ENCODE data around the gene GLB1L2. TPM values are rescaled to one million over a fixed set of nuclear protein-coding genes. Genes with fewer than 3 reads are reported as not detected.

GLB1L2 gene
- total RNA-seq, 4 donors from 2014 or later, result 13.4 to 31.6 (median 25.8) TPM

DNA sequence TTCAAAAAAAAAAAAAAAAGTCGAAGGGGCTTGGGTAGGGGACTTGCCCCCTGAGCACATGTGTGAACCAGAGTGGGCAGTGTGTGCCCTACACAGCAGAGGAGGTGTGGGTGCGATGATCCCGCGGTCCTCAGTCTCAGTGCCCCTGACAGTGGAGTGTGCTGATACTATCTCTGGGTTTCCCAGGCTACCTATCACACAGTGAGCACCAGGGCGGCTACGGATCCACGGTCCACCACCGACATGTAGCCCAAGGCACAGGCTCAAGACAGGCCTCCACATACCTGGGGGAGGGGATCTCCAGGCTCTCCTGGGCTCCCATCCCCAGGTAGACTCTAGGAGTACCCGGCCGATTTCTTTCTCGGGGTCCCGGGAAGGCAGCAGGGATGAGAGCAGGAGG is 71.1 kb downstream of the GLB1L2 start:
- WGBS, 2 donors, result 74 to 87% methylated on average over 10 to 12 of the region's 12 CpGs
- intact Hi-C loops (cut with DNase I), result no loop called here
- Histone ChIP-seq H3K4me3 (replicated peaks in 1 of 3) (no peak overlapping the region), H3K36me3 (no peaks in the 10 kb centered on the region), H3K27me3 (no peaks in the 10 kb centered on the region), H3K9me3 (no peaks in the 10 kb centered on the region), H3K4me1 (no peaks in the 10 kb centered on the region), H3K27ac (no peak overlapping the region)
- no peak for TF ChIP-seq POLR2A (IDR thresholded peaks at IDR 0.05)
- TF ChIP-seq, protein P1, sequence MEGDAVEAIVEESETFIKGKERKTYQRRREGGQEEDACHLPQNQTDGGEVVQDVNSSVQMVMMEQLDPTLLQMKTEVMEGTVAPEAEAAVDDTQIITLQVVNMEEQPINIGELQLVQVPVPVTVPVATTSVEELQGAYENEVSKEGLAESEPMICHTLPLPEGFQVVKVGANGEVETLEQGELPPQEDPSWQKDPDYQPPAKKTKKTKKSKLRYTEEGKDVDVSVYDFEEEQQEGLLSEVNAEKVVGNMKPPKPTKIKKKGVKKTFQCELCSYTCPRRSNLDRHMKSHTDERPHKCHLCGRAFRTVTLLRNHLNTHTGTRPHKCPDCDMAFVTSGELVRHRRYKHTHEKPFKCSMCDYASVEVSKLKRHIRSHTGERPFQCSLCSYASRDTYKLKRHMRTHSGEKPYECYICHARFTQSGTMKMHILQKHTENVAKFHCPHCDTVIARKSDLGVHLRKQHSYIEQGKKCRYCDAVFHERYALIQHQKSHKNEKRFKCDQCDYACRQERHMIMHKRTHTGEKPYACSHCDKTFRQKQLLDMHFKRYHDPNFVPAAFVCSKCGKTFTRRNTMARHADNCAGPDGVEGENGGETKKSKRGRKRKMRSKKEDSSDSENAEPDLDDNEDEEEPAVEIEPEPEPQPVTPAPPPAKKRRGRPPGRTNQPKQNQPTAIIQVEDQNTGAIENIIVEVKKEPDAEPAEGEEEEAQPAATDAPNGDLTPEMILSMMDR (IDR thresholded peaks at IDR 0.05), result no peak
- DNase-seq, result no peak

DNA sequence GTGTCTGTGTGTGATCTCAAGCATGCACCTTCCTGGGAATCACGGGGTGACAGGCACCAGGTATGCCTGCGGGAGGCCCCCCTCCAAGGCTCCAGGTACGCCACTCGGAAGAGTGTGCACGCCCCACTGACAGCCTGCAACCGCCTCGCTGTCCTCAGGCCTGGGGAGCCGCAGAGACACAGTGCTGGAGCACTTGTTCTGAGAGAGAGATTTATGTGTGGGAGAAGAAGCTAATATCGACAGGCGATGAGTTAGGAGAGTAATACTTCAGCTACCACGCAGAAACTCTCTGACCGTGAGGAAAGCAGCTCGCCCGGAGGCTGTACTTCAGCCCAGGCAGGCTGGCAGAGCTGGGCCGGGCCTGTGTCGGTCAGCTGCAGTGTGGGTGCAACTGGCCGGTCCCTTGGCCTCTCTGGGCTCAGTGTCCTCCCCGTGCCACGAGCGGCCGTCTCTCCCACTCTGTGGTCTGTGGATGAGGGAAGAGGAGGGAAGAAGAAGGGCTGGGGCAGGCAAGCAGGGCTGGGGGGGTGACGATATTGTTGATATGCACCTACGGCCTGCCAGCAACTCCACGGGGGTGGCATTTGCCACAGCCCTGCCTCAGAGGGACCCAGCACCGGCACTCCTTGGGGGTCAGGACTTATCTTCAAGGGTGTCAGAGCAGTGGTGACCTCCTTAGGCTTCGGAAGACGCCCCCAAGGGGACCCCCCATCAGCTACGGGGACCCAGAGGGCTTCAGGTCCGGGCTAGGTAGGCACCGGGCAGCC is 73.0 kb downstream of the GLB1L2 start:
- intact Hi-C loops (cut with DNase I), result no loop called here
- WGBS, 2 donors, result 89 to 93% methylated on average over 24 to 25 of the region's 30 CpGs

DNA sequence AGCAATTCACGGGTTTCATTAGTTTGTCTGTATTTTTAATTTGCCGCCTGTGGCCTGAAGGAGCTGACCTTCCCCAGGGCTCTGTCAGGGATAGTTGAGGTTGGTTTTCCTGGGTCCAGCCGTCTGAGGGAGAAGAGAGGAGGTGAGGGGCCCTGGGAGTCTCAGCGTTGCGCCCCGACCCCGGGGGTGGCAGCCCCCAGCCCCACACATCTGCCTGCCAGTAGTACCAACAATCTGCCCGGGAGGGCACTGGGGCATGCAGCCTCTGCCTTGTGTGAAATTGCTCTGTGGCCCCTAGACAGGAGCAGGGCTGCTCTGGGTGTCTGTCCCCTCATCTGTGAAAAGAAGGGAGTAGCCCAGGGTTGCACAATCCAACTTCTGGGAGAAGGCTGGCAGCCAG is 73.6 kb downstream of the GLB1L2 start:
- H3K36me3 ChIP-seq, result no peaks in the 10 kb centered on the region
- no peak for TF ChIP-seq POLR2A (IDR thresholded peaks at IDR 0.05)
- TF ChIP-seq, protein P1 (IDR thresholded peaks at IDR 0.05), result no peak
- H3K4me3 ChIP-seq (replicated peaks in 1 of 3), result no peak overlapping the region
- H3K4me1 ChIP-seq, result no peaks in the 10 kb centered on the region
- no peaks in the 10 kb centered on the region for H3K27me3 ChIP-seq
- no peaks in the 10 kb centered on the region for H3K9me3 ChIP-seq
- intact Hi-C loops (cut with DNase I), result no loop called here
- WGBS, 2 donors, result 81 to 87% methylated on average over 6 to 8 of the region's 8 CpGs
- DNase-seq, result no peak
- no peak overlapping the region for H3K27ac ChIP-seq

More for the DNA sequence above, 73.0 kb downstream of the GLB1L2 start:
- H3K27ac ChIP-seq, result no peak overlapping the region
- no peak for TF ChIP-seq POLR2A (IDR thresholded peaks at IDR 0.05)
- TF ChIP-seq, protein P1 (IDR thresholded peaks at IDR 0.05), result no peak
- no peak overlapping the region for H3K4me3 ChIP-seq (replicated peaks in 1 of 3)
- DNase-seq, result no peak
- H3K4me1 ChIP-seq, result no peaks in the 10 kb centered on the region
- H3K9me3 ChIP-seq, result no peaks in the 10 kb centered on the region
- no peaks in the 10 kb centered on the region for H3K36me3 ChIP-seq
- H3K27me3 ChIP-seq, result no peaks in the 10 kb centered on the region

DNA sequence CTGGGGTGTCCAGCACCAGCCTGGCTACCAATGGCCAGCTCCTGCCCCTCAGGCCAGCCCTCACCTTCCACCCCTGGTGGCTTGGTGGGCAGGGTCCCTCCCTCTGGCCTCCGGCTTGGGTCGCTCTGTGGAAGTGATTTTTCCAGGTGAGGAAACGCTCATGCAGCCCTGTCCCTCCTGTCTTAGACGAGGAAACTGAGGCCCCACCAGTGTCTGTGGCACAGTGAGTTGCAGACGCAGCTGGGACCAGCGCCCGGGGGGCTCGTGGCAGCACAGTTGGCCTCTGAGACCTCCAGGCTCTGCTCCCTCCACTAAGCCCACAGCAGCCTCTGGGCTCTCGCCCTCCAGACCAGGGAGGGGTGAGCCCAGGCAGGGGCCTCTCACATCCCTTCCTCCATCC is 74.1 kb downstream of the GLB1L2 start:
- Histone ChIP-seq H3K27ac (no peak overlapping the region), H3K4me3 (replicated peaks in 1 of 3) (no peak overlapping the region), H3K27me3 (no peaks in the 10 kb centered on the region), H3K4me1 (peaks cover 0 to 1% of the 10 kb centered on the region in 2 donors), H3K9me3 (no peaks in the 10 kb centered on the region), H3K36me3 (no peaks in the 10 kb centered on the region)
- intact Hi-C loops (cut with DNase I), result no loop called here
- no peak for DNase-seq
- TF ChIP-seq, protein P1 (IDR thresholded peaks at IDR 0.05), result no peak
- TF ChIP-seq POLR2A (IDR thresholded peaks at IDR 0.05), result no peak
- WGBS, 2 donors, result 60 to 90% methylated on average over 1 to 6 of the region's 9 CpGs

Measured in thyroid gland (tissue), 4 donors.